ENCODE results near the gene TTC34. TPM values are rescaled to one million over a fixed set of nuclear protein-coding genes. Genes with fewer than 3 reads are reported as not detected.
A peak's percentile ranks its signal among the peaks of the same experiment; 100 is the strongest.

Gene TTC34
- total and polyA plus RNA-seq, 2 of the 4 experiments (the other 2 are of a cell fraction) = under 0.01 to 0.09 TPM

GRCh38 chr1:2641381-2642130, 159.9 kb downstream of the TTC34 start:
- Histone ChIP-seq H4K5ac (ENCODE audit: low read depth, low read length) (no peak overlapping the region), H2AK5ac (ENCODE audit: low read depth, low read length) (no peak overlapping the region), H2BK120ac (ENCODE audit: low read depth, low read length) (no peak overlapping the region), H4K91ac (ENCODE audit: insufficient read depth, low read depth, low read length) (no peak overlapping the region), H3K79me1 (ENCODE audit: low read depth in 1 of 2, low read length in 2 of 2) (no peaks in the 10 kb centered on the region; a peak in 1 of 4 replicates), H2AK9ac (replicated peaks; ENCODE audit: low read depth, low read length, poor library complexity) (no peak overlapping the region), H3K27me3 (ENCODE audit: control insufficient read depth, insufficient read depth, low read length) (no peaks in the 10 kb centered on the region), H3K4ac (ENCODE audit: low read depth, low read length) (no peak overlapping the region), H3K4me3 (ENCODE audit: insufficient read depth, low read depth, low read length) (no peak overlapping the region), H3K9me3 (ENCODE audit: control insufficient read depth, insufficient read depth, low read length) (peaks cover 4% of the 10 kb centered on the region; the same call in 1 of the 2 replicates), H3K14ac (replicated peaks; ENCODE audit: low read depth, low read length) (no peak overlapping the region), H3K18ac (ENCODE audit: low read depth, low read length) (no peak overlapping the region), H3K4me1 (ENCODE audit: control insufficient read depth, insufficient read depth, low read length) (no peaks in the 10 kb centered on the region), H2BK20ac (ENCODE audit: low read depth, low read length) (no peak overlapping the region), H4K20me1 (ENCODE audit: insufficient read depth, low read length) (no peaks in the 10 kb centered on the region), H3K27ac (ENCODE audit: insufficient read depth, low read length) (no peak overlapping the region), H4K8ac (ENCODE audit: low read depth in 2 of 2, low read length in 2 of 2) (no peak overlapping the region), H2AFZ (replicated peaks; ENCODE audit: low read length, poor library complexity) (no peak overlapping the region), H3K36me3 (ENCODE audit: control insufficient read depth, insufficient read depth, low read length) (no peaks in the 10 kb centered on the region), H3K56ac (ENCODE audit: extremely low read depth, insufficient read depth, low read length) (no peak overlapping the region), H3K23ac (ENCODE audit: low read depth, low read length) (no peak overlapping the region), H3K9ac (ENCODE audit: low read depth, low read length) (no peak overlapping the region), H2BK5ac (ENCODE audit: low read depth, low read length, poor library complexity, severe bottlenecking) (no peak overlapping the region), H3K4me2 (ENCODE audit: low read depth, low read length) (peak overlapping the region; percentile 47), H3K9me1 (ENCODE audit: insufficient read depth, low read length) (no peaks in the 10 kb centered on the region), H2BK15ac (ENCODE audit: low read depth, low read length) (no peak overlapping the region)
- TF ChIP-seq RCOR1 (IDR thresholded peaks at IDR 0.05; ENCODE audit: insufficient replicate concordance, low read length) (no peak), BHLHE40 (IDR thresholded peaks at IDR 0.05; ENCODE audit: low read depth, low read length) (no peak), MAFK (IDR thresholded peaks at IDR 0.05; ENCODE audit: low read depth, low read length) (no peak), USF2 (IDR thresholded peaks at IDR 0.05; ENCODE audit: low read depth, low read length) (no peak), CHD1 (IDR thresholded peaks at IDR 0.05; ENCODE audit: low read depth, low read length) (no peak), POLR2A (IDR thresholded peaks at IDR 0.05; ENCODE audit: low read depth, low read length) (no peak), ELK1 (IDR thresholded peaks at IDR 0.05; ENCODE audit: borderline replicate concordance, low read depth, low read length) (no peak), CEBPB (IDR thresholded peaks at IDR 0.05; ENCODE audit: low read depth, low read length) (no peak), FOS (IDR thresholded peaks at IDR 0.05; ENCODE audit: low read depth, low read length) (no peak), RFX5 (IDR thresholded peaks at IDR 0.05; ENCODE audit: low read depth, low read length) (no peak), CTCF (conservative IDR thresholded peaks at IDR 0.05; ENCODE audit: low read depth, low read length) (no peak), MXI1 (IDR thresholded peaks at IDR 0.05; ENCODE audit: borderline replicate concordance, low read depth, low read length) (no peak), NFE2L2 (IDR thresholded peaks at IDR 0.05; ENCODE audit: low read depth, low read length) (no peak), RAD21 (IDR thresholded peaks at IDR 0.05; ENCODE audit: low read length) (no peak), MAZ (IDR thresholded peaks at IDR 0.05; ENCODE audit: borderline replicate concordance, low read depth, low read length) (no peak), SMC3 (IDR thresholded peaks at IDR 0.05; ENCODE audit: low read depth, low read length) (no peak)
- dilution Hi-C loops (cut with HindIII; ENCODE audit: low sequenced_read_pairs, unreplicated experiment) = no loop called here
- ATAC-seq (ENCODE audit: low read depth) (no peak), DNase-seq (no peak)
- in situ Hi-C loops (cut with MboI; ENCODE audit: low sequenced_read_pairs) = no loop called here
- no TSS peak for BruUV-seq (replicated peaks)
- CTCF ChIA-PET = no interaction called here
- WGBS, 2 experiments (ENCODE audit: extremely low coverage in 2 of 2, insufficient read length in 1 of 2) = 92% methylated on average over 18 of the region's 34 CpGs; no CpG with 5 or more reads in 1 of the 2 experiments
- intact Hi-C loops (cut with micrococcal nuclease) = loop anchor here (2.0 kb wide), 1 partner anchor 55 kb away; the partner anchor contains the start of gene PRXL2B
- POLR2A ChIA-PET (ENCODE audit: unreplicated experiment) = no interaction called here
